ENCODE data around the gene RAB34.
A peak's percentile ranks its signal among the peaks of the same experiment; 100 is the strongest.
"Not testable (repeated sequence)": the region's sequence is repeated elsewhere in the genome, so short reads cannot be mapped to it uniquely, and the experiment has no call there.

Gene RAB34

GRCh38 chr17:28725166-28725659, 7.5 kb upstream of the RAB34 start:
- TF ChIP-seq CTCF (conservative IDR thresholded peaks at IDR 0.05; ENCODE audit: control insufficient read depth, insufficient read depth, low read depth, low read length): no peak
- peak overlapping the region; percentile 73 for H3K4me3 ChIP-seq (ENCODE audit: control insufficient read depth, low read depth, low read length)
- DNase-seq (ENCODE audit: low read depth): peak; percentile 76

- peak overlapping the region; percentile 73 for H3K4me3 ChIP-seq (ENCODE audit: control insufficient read depth, low read depth, low read length)
- no peak for TF ChIP-seq CTCF (conservative IDR thresholded peaks at IDR 0.05; ENCODE audit: control insufficient read depth, insufficient read depth, low read depth, low read length)
- DNase-seq (ENCODE audit: low read depth): no peak
Observed at GRCh38 chr17:28724500-28725165, 7.0 kb upstream of the RAB34 start.

- DNase-seq (ENCODE audit: low read depth); H3K4me3 ChIP-seq (ENCODE audit: control insufficient read depth, low read depth, low read length): not testable (repeated sequence)
Observed at GRCh38 chr17:28723836-28724499, 6.3 kb upstream of the RAB34 start.

GRCh38 chr17:28723159-28723835, 5.6 kb upstream of the RAB34 start:
- no peak for TF ChIP-seq CTCF (conservative IDR thresholded peaks at IDR 0.05; ENCODE audit: control insufficient read depth, insufficient read depth, low read depth, low read length)
- no peak overlapping the region for H3K4me3 ChIP-seq (ENCODE audit: control insufficient read depth, low read depth, low read length)
- DNase-seq (ENCODE audit: low read depth): no peak

- DNase-seq (ENCODE audit: low read depth): no peak
- no peak for TF ChIP-seq CTCF (conservative IDR thresholded peaks at IDR 0.05; ENCODE audit: control insufficient read depth, insufficient read depth, low read depth, low read length)
- peak overlapping the region; percentile 29 for H3K4me3 ChIP-seq (ENCODE audit: control insufficient read depth, low read depth, low read length)
Observed at GRCh38 chr17:28722417-28723158, 4.9 kb upstream of the RAB34 start.

- H3K4me3 ChIP-seq (ENCODE audit: control insufficient read depth, low read depth, low read length): peak overlapping the region; percentile 68
- not testable (repeated sequence) for DNase-seq (ENCODE audit: low read depth)
Observed at GRCh38 chr17:28720997-28721329, 3.3 kb upstream of the RAB34 start.

GRCh38 chr17:28720247-28720996, 2.8 kb upstream of the RAB34 start:
- TF ChIP-seq CTCF (conservative IDR thresholded peaks at IDR 0.05; ENCODE audit: control insufficient read depth, insufficient read depth, low read depth, low read length): no peak
- peak overlapping the region; percentile 68 for H3K4me3 ChIP-seq (ENCODE audit: control insufficient read depth, low read depth, low read length)
- DNase-seq (ENCODE audit: low read depth): no peak

Data from fibroblast of mammary gland (primary cell).